Fibroblast of skin of scalp (primary cell): ENCODE results near the gene HMGB2.

Source experiments
- DNase-seq: peaks from one replicate; pipeline ENCODE4 v3.0.0-alpha.2; 2013

Gene HMGB2

DNA sequence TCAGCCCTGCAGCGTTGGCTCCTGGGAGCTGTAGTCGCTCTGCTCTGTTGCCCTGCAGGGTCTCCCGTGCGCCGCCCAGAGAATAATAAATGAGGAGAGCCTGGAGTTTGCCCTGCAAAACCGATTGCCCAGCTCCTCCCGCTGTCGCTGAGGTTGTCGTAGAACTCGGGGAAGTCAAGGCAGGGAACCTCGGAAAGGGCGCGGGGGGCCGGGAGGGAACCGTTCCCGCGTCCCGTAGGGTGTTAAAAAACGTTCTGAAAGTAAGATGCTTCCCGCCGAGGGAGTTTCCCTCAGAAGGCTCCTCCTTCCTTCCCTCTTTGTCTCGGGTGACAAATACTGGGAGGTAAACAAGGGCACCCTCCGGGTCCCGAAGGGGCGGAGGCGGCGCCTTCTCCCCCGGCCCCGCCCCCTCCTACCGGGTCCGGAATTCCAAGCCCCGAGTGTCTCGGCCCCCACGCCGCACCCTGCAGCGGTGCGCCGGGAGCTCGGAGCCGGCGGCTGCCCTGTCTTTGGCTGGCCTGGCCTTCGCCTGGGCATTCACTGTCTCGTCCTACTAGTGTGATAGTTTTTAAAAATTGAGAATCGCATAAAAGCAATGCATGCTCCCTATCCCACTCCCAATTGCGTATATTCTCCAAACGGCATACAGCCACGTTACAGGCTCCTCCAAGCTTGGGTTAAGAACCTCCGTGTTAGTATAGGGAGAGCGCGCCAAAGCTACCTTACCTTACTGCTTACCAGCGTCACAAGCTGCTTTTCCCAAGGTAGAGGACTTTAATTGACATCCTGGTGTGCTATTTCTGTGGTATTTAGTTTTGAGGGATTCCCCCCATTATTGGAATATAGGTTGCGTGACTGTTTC is 964 bp upstream of the HMGB2 start:
- peak; percentile 85 for DNase-seq

- peak; percentile 48 for DNase-seq
Measured at GRCh38 chr4:173333658-173334084, 487 bp downstream of the HMGB2 start.

DNA sequence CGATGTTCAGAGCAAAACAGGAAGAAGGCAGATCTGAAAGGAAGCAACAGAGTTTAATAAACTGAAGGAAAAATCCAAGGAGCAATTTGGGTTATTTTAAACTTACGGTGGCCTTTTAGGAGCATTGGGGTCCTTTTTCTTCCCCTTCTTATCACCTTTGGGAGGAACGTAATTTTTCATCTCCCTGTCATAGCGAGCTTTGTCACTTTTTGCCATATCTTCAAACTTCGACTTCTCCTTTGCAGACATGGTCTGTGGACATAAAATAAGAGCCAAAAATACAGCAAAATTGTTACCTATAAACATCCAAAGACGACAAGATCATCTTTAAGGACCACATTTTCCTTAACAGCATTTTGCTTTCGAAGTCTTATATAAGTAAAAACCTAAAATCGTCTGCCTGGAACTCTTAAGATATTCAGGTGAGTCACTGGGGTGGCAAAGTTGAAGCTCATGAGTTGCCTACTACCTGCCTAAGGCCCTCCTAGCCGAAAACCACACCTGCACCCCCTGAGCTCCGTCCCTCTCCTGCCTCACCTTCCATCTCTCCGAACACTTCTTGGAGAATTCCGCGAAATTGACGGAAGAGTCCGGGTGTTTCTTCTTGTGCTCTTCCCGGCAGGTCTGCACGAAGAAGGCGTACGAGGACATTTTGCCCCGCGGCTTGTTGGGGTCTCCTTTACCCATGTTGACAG is 1.0 kb downstream of the HMGB2 start:
- no peak for DNase-seq

DNA sequence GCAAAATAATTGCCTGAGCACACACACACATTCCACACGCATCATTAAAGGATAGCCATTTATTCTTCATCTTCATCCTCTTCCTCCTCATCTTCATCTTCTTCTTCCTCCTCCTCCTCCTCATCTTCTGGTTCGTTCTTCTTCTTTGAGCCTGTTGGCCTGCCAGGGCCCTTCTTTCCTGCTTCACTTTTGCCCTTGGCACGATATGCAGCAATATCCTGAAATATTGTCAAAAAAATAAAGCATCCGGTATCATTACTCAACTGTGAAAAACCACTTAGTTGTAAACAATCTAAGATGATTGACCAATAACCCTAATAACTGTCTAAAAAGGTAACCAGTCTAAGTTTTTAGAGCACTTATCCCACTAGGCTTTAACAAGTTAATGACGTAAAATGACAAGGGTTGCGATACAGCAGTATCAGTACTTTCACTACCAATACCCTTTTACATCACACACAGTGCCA is 2.1 kb downstream of the HMGB2 start:
- no peak for DNase-seq

DNA sequence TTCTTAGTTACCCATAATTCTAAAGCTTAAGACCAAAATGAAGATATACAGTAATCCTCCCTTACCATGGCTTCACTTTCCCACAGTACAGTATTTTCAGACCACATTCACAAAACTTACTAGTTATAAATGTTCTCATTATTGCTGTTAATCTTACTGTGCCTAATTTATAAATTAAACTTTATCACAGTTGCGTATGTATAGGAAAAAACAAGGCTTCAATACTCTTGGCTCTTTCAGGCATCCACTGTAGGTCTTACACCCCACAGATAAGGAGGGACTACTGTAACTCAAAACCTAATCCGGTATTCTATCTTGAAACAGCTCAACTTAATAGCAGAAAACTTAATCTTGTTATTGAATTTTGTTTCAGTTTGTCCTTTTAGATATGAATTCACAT is 3.6 kb downstream of the HMGB2 start:
- DNase-seq: no peak

DNA sequence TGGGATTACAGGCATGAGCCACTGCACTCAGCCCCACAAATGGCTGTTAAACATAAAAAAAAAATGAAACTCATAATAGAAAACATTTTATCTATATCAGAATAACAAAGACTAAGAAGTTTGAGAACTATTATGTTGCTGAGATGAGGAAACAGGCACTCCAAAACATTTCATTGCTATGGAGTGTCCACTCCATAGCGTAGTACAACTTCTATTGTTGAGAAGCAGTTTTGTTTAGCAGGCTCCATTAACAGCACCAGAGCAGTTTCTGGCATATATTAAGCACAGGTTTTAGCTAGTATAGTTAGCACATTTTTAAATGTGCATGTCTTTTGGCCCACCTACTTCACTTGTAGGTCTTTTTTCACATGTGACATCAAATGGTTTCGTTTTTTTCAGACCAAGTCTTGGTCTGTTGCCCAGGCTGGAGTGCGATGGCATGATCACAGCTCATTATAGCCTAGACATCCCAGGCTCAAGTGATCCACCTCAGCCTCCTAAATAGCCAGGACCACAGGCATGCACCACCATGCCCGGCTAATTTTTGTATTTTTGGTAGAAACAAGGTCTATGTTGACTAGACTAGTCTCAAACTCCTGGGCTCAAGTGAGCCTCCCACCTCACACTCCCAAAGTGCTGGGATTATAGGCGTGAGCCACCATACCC is 5.8 kb downstream of the HMGB2 start:
- no peak for DNase-seq

GRCh38 chr4:173325007-173325736 is 9.0 kb downstream of the HMGB2 start:
- no peak for DNase-seq

- DNase-seq: peak; percentile 12
Measured at GRCh38 chr4:173319696-173320095, 14.5 kb downstream of the HMGB2 start.

DNA sequence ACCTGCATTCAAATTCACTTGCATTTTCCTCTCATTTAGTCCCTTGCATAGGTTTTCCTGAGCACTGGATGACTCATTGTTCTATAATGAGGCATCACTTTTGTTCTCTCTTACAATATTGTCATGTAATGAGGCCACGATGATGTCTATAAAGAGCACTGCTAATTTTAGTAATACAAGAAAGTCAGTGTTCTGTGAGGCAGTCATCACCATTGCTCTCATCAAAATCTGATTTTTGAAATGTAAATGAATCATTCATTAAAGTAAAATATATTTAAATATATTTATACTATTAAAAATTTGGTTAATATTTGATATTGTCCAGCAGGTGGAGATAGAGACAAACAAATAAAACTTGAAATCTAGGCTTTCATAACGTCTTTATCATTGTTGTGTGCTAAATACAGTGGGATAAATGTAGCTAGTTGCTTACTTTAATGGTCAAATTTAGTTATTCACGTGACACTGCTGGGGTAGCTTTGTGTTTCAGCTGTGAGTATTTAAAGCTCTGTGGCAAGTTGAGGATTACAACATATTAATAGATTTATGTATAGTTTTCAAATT is 15.4 kb downstream of the HMGB2 start:
- DNase-seq: peak; percentile 56

DNA sequence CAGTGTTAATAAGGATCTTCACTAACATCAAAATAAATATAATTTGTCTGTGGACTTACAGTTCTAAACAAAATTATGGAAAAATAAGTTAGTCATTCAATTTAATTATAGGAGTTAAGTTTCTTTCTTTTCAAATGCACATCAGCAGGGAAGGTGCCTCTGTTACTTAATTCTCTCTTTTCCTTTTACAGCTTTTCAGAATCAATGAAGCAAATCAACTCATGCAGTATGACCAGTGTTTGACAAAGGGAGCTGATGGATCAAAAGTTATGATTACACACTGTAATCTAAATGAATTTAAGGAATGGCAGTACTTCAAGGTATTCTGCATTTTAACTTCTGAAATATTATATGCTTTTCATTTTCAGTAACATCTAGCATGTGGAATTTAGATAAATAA is 15.9 kb downstream of the HMGB2 start:
- no peak for DNase-seq

GRCh38 chr4:173317004-173317403 is 17.2 kb downstream of the HMGB2 start:
- no peak for DNase-seq

DNA sequence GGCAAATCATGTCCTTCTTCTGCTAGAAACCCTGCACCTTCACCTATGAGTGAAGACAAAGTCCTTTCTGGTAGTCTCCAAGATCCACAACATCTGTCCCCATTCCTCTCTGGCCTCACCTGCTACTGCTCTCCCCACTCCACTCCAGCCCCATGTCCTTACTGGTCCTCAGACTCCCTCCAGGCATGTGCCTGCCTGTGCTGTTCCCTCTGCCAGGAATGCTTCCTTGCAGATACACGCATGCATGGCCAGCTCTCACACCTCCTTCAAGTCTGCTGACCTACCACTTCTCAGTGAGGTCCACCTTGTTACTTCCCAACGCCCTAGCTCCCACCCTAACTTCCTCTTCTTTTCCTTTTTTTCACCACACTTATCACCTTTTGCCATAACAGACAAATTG is 18.1 kb downstream of the HMGB2 start:
- DNase-seq: no peak

DNA sequence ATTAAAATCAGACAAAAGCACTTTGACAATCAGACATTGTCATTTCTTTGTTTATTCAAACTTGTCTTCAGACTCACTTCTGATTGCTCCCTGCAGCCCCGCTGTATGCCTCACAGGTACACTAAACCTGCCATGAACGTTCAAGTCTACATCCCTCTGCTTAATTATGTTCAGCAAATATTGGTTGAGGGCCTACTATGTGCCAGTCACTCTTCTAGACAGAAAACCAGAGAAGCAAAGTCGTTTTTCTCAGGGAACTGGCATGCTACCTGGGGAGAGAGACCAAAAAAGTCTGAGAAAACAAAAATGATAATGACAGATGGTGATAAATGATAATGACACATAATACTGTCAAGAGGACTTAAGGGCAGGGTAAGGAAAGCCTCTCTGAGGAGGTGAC is 19.4 kb downstream of the HMGB2 start:
- DNase-seq: no peak

DNA sequence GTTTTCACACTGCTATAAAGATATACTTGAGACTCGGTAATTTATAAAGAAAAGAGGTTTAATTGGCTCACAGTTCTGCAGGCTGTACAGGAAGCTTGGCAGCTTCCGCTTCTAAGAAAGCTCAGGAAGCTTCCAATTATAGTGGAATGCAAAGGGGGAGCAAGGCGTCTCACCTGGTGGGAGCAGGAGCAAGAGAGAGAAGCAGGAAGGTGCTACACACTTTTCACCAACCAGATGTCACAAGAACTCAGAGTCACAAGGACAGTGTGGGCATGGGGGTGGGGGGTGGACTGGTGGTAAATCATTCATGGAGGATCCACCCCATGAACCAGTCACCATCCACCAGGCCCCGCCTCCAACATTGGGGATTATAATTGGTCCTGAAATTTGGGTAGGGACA is 22.8 kb downstream of the HMGB2 start:
- DNase-seq: no peak

DNA sequence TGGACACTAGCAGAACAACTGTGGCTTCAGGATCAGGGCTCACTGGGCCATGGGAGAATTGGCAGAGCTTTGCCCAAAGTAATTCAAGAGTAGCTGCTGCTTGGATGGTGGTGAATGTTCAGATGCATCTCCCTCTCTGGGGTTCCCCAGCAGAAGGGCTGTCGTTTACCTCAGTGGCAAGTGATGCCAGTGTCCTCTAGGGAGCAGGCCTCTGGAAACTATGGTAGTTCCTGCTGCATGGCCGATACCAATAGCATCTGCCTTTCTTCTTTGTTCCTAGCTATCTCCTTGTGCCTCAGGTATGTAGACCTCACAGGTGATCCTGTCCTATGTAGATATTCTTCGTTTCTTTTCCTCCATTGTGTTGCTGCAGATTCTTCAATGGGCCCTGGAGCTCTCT is 26.4 kb downstream of the HMGB2 start:
- DNase-seq: no peak

DNA sequence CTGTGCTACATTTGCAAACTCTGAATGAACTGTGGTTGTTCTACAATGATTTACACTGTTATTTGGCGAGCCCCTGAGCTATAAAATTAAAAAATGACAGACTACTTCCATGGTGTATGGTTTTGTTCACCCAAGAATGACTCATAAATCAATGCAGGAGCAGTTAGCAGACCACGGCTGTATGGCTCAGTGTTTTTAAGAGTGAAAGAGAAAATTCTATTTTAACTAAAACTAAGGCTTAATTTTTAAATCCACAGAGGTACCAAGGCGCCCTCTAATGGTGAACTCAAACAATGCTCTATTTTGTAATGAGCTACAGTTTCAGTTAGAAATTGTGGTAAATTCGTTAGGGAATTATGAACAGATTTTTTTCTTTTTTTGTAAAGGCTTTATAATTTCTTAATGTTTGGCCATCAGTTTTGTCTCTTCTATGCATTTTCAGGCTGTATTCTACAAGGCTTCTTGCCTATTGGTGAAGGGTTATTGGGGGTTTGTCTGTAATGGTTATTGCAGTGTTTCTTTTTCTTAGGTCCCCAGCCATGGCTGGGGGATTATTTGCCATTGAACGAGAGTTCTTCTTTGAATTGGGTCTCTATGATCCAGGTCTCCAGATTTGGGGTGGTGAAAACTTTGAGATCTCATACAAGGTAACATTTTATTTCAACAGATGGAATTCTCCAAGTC is 32.5 kb downstream of the HMGB2 start:
- peak; percentile 36 for DNase-seq

DNA sequence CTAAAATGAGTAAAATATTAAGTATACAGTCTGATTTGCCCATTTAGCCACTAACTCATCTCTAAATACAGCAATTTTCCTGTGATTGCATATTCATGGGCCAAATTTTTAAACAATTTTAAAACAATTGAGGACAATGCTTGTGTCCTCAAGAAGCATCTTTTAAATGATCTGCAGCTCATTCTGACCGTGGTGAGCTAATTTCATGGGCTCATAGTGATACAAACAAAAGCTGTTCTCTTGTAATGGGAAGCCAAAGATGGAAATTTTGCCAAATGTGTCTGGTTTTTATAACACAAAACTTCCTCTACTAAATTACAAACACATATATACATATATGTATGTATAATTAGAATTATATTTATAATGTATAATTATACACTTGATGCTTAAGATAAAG is 39.7 kb downstream of the HMGB2 start:
- DNase-seq: no peak

DNA sequence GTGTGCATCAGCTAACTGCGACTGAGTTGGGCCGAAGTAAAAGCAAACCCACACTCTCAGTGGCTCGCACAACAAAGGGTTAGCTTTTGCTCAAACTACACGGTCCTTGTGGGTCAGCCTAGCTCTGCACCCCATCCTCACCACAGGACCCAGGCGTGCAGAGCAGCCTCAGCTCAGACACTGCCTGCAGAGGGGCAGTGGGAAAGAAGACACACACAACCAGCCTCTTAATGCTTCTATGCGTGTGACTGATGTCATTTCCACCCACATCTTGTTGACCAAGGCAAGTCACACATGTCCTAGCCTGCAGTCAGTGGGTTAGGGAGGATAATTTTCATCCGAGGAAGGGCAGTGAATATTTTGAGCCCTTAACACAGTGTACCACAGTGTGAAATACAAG is 40.5 kb downstream of the HMGB2 start:
- DNase-seq: no peak

DNA sequence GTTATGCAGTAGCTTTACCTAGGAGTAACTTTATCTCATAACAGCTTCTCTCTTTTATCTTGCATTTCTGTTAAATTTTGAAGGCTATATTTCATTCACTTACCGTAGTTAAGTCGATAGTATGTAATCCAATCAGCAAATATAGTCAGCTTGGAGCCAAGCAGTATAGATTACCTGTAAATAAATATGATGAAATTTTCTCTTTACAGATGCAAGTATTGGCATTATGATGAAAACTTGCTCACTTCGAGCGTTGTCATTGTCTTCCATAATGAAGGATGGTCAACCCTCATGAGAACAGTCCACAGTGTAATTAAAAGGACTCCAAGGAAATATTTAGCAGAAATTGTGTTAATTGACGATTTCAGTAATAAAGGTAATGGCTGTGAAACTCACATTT is 42.3 kb downstream of the HMGB2 start:
- DNase-seq: no peak

GRCh38 chr4:173289353-173289727 is 44.8 kb downstream of the HMGB2 start:
- no peak for DNase-seq

GRCh38 chr4:173288698-173289352 is 45.3 kb downstream of the HMGB2 start:
- DNase-seq: no peak
